HL-60 (cell line): ENCODE measurements around the gene NEGR1.

Experiments used
- DNase-seq, 2 experiments: peaks; one replicate each; pipeline ENCODE4 v3.0.0-alpha.2; 2010 to 2020; ENCODE audit warnings: low read depth in 1 of 2, low spot score in 1 of 2
- H3K27ac ChIP-seq: fragments of 250-450 bp; sonication (Bioruptor Pico); replicated peaks from 2 replicates; pipeline ENCODE4 v1.5.1; 2020; ENCODE audit warnings: mild to moderate bottlenecking, moderate library complexity
- H3K27me3 ChIP-seq: fragments of 250-450 bp; sonication (Bioruptor Pico); 2 replicates; pipeline ENCODE4 v1.5.1; 2021; ENCODE audit warnings: mild to moderate bottlenecking, moderate library complexity; ENCODE audit not compliant: insufficient read depth, poor library complexity, severe bottlenecking
- H3K4me3 ChIP-seq: replicated peaks from 2 replicates; pipeline ENCODE4 v1.5.1; 2011; ENCODE audit warnings: mild to moderate bottlenecking, control low read depth, low read length; ENCODE audit not compliant: insufficient read depth
- GABPA ChIP-seq: IDR thresholded peaks from 2 replicates; pipeline ENCODE4 v1.6.1; 2012; ENCODE audit warnings: low read depth
- POLR2AphosphoS5 ChIP-seq: IDR thresholded peaks from 2 replicates; pipeline ENCODE4 v1.6.1; 2012; ENCODE audit warnings: low read depth
- SPI1 ChIP-seq: IDR thresholded peaks from 2 replicates; pipeline ENCODE4 v1.6.1; 2012; ENCODE audit warnings: low read depth, mild to moderate bottlenecking, borderline replicate concordance
- TF ChIP-seq, protein P1 (sequence below): IDR thresholded peaks from 2 replicates; pipeline ENCODE4 v1.6.1; 2012; ENCODE audit warnings: low read depth; ENCODE audit not compliant: insufficient replicate concordance
- TF ChIP-seq, protein P2 (sequence below): IDR thresholded peaks from one replicate; pipeline ENCODE4 v1.5.1; 2011; ENCODE audit warnings: low read length, control low read depth, inconsistent platforms; ENCODE audit not compliant: insufficient read depth

The NEGR1 gene

DNA sequence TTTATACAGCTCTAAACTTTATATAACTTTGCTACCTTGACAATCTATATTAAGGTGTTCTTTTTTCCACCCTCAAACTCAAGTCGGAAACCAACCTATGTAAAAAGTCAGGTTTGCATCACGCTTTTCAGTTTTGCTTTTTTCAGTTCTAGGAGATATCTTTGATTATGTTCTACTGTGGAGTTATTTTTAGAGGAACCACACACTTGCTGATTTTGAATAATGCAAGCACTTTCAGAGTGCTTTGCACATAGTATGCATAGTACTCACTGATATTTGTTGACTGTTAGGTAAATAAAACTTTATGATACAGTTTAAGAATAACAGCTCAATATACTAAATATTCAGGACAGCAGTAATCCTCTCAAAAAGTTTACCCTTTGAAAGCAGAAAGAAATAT, 637.3 kb downstream of the NEGR1 start:
- TF ChIP-seq, protein P1, sequence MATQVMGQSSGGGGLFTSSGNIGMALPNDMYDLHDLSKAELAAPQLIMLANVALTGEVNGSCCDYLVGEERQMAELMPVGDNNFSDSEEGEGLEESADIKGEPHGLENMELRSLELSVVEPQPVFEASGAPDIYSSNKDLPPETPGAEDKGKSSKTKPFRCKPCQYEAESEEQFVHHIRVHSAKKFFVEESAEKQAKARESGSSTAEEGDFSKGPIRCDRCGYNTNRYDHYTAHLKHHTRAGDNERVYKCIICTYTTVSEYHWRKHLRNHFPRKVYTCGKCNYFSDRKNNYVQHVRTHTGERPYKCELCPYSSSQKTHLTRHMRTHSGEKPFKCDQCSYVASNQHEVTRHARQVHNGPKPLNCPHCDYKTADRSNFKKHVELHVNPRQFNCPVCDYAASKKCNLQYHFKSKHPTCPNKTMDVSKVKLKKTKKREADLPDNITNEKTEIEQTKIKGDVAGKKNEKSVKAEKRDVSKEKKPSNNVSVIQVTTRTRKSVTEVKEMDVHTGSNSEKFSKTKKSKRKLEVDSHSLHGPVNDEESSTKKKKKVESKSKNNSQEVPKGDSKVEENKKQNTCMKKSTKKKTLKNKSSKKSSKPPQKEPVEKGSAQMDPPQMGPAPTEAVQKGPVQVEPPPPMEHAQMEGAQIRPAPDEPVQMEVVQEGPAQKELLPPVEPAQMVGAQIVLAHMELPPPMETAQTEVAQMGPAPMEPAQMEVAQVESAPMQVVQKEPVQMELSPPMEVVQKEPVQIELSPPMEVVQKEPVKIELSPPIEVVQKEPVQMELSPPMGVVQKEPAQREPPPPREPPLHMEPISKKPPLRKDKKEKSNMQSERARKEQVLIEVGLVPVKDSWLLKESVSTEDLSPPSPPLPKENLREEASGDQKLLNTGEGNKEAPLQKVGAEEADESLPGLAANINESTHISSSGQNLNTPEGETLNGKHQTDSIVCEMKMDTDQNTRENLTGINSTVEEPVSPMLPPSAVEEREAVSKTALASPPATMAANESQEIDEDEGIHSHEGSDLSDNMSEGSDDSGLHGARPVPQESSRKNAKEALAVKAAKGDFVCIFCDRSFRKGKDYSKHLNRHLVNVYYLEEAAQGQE, result no peak
- TF ChIP-seq POLR2AphosphoS5 (no peak), GABPA (no peak), SPI1 (no peak)
- TF ChIP-seq, protein P2, sequence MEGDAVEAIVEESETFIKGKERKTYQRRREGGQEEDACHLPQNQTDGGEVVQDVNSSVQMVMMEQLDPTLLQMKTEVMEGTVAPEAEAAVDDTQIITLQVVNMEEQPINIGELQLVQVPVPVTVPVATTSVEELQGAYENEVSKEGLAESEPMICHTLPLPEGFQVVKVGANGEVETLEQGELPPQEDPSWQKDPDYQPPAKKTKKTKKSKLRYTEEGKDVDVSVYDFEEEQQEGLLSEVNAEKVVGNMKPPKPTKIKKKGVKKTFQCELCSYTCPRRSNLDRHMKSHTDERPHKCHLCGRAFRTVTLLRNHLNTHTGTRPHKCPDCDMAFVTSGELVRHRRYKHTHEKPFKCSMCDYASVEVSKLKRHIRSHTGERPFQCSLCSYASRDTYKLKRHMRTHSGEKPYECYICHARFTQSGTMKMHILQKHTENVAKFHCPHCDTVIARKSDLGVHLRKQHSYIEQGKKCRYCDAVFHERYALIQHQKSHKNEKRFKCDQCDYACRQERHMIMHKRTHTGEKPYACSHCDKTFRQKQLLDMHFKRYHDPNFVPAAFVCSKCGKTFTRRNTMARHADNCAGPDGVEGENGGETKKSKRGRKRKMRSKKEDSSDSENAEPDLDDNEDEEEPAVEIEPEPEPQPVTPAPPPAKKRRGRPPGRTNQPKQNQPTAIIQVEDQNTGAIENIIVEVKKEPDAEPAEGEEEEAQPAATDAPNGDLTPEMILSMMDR, result no peak
- no peak for DNase-seq
- Histone ChIP-seq H3K27ac (no peak overlapping the region), H3K4me3 (no peak overlapping the region), H3K27me3 (no peaks in the 10 kb centered on the region)

DNA sequence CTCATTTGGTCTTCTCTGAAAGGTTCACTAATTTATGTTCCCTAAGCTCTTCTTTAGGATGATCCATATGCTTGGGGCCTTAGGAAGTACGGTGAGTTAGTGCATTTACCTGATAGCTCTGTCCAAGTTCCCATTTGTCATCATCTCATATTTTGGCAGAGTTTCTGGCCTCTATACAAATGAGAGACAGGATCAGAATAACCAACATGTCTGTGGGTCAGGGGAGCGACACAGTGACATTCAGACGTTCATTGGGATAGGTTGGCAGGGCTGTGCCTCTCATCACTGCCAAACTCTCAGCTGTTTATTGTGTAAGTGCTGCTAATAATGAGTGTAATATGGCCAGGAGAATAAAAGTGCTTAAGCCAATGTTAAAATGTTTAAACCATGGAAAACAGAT, 640.4 kb downstream of the NEGR1 start:
- no peak overlapping the region for H3K4me3 ChIP-seq
- TF ChIP-seq, protein P1, result no peak
- TF ChIP-seq, protein P2, result no peak
- TF ChIP-seq SPI1 (no peak), GABPA (no peak), POLR2AphosphoS5 (no peak)
- no peak overlapping the region for H3K27ac ChIP-seq

DNA sequence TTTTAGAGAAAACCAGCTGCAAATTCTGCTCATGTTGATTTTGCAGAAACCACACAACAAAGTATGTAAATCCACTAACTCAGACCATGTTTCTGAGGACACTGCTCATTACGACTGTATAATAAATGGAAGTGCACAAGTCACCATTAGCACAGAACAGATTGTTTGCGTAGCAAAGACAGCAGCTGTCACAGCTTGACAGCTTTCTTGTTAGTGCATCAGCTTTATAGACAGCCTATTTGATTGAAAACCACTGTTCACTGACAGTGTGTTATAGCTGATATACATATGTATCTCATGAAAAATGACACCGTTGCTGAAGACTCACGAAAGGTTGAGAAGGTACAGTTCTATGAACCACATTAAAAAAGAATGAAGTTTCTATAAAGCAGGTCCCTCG, 641.3 kb downstream of the NEGR1 start:
- no peak for DNase-seq

More for the DNA sequence above, 640.4 kb downstream of the NEGR1 start:
- DNase-seq, result no peak
- H3K27me3 ChIP-seq, result no peaks in the 10 kb centered on the region

More for the DNA sequence above, 641.3 kb downstream of the NEGR1 start:
- TF ChIP-seq GABPA, result no peak
- TF ChIP-seq, protein P2, result no peak
- TF ChIP-seq, protein P1, result no peak
- TF ChIP-seq SPI1, result no peak
- no peak for TF ChIP-seq POLR2AphosphoS5
- Histone ChIP-seq H3K27ac (no peak overlapping the region), H3K4me3 (no peak overlapping the region), H3K27me3 (no peaks in the 10 kb centered on the region)
